Spleen (tissue), 11 donors: Measurements from ENCODE around the gene GNPDA2. TPM values are rescaled to one million over a fixed set of nuclear protein-coding genes. Genes with fewer than 3 reads are reported as not detected.

ENCODE experiments used
- DNase-seq: peaks from one replicate; pipeline ENCODE4 v3.0.0-alpha.2; 2020
- H3K27ac ChIP-seq, 8 donors: fragments of 200-600 bp; sonication (generic) in 7 of 8; 1 replicate in 4 of 8; 2 replicates in 4 of 8; pipeline versions ENCODE4 v1.5.0 to v1.8.0; 2016 to 2021; ENCODE audit warnings: inconsistent platforms in 4 of 8, mild to moderate bottlenecking in 4 of 8, moderate library complexity in 1 of 8
- H3K27me3 ChIP-seq, 7 donors: fragments of 200-600 bp; sonication (generic) in 6 of 7; replicated peaks in 1 of 7; 1 replicate in 4 of 7; 2 replicates in 3 of 7; pipeline versions ENCODE4 v1.5.0 to v1.8.0; 2016 to 2021; ENCODE audit warnings: inconsistent platforms in 3 of 7, mild to moderate bottlenecking in 1 of 7
- H3K36me3 ChIP-seq, 6 donors: fragments of 200-600 bp; sonication (generic) in 5 of 6; 1 replicate in 4 of 6; 2 replicates in 2 of 6; pipeline versions ENCODE4 v1.5.0 to v1.8.0; 2016 to 2021; ENCODE audit warnings: inconsistent platforms in 2 of 6
- H3K4me1 ChIP-seq, 6 donors: fragments of 200-600 bp; sonication (generic) in 5 of 6; 1 replicate in 3 of 6; 2 replicates in 3 of 6; pipeline versions ENCODE4 v1.5.0 to v1.8.0; 2016 to 2021; ENCODE audit warnings: inconsistent platforms in 3 of 6
- H3K4me3 ChIP-seq, 8 donors: fragments of 200-600 bp; sonication (generic) in 7 of 8; 1 replicate in 4 of 8; 2 replicates in 4 of 8; pipeline versions ENCODE4 v1.5.0 to v1.8.0; 2016 to 2021; ENCODE audit warnings: inconsistent platforms in 4 of 8, mild to moderate bottlenecking in 4 of 8, moderate library complexity in 2 of 8
- H3K9me3 ChIP-seq, 8 donors: fragments of 200-600 bp; sonication (generic) in 7 of 8; 1 replicate in 4 of 8; 2 replicates in 4 of 8; pipeline versions ENCODE4 v1.5.0 to v1.8.0; 2016 to 2021; ENCODE audit warnings: inconsistent platforms in 4 of 8
- POLR2A ChIP-seq, 3 donors: fragments of 450-650 bp; IDR thresholded peaks; one replicate each; pipeline ENCODE4 v1.5.1; 2017; ENCODE audit warnings: antibody characterized with exemption in 3 of 3, mild to moderate bottlenecking in 1 of 3
- POLR2AphosphoS5 ChIP-seq, 3 donors: sonication (generic); formaldehyde crosslinking; IDR thresholded peaks; one replicate each; pipeline ENCODE4 v1.5.1; 2017; ENCODE audit warnings: antibody characterized with exemption in 3 of 3
- WGBS, 5 donors: extraction: QIAGEN DNeasy Blood & Tissue Kit in 3 of 5; methylation state at CpG; one replicate each; pipeline versions ENCODE4 v1.1.5 to v1.1.7; 2013 to 2018; 5-methylcytosine and 5-hydroxymethylcytosine counted together
- intact Hi-C: fragments of 100-400 bp; cut with DNase I; formaldehyde crosslinking; loops from one replicate; pipeline ENCODE4 v1.15.0; 2023; ENCODE audit warnings: low total_unique reads
- polyA plus RNA-seq, 3 donors: library from polyadenylated mRNA; stranded (reverse); fragments of 200-250 nt; gene quantifications; one replicate each; pipeline ENCODE4 v1.2.1, GENCODE V29; 2013
- total RNA-seq, 7 donors: library from RNA; depleted of rRNA in 3 of 7; stranded (reverse); fragments of >200 nt in 3 of 7; fragmentation: NEBNext Ultra II Directional in 4 of 7; extraction: Animal tissue kit (Norgen Biotek cat#: 25700) in 4 of 7; gene quantifications; one replicate each; pipeline versions ENCODE4 v1.1.0 to v1.2.1, GENCODE V29; 2016 to 2021
- TF ChIP-seq, protein P1 (sequence below), 11 experiments: fragments of 200-600 bp in 7 of 11; fragments of 450-650 bp in 4 of 11; sonication (generic) in 4 of 11; IDR thresholded peaks in 8 of 11; conservative IDR thresholded peaks in 3 of 11; 1 replicate in 7 of 11; 2 replicates in 4 of 11; pipeline versions ENCODE4 v1.4.0 to v1.8.0; 2016 to 2021; ENCODE audit warnings: antibody characterized with exemption in 11 of 11, inconsistent platforms in 4 of 11, mild to moderate bottlenecking in 1 of 11
- donor health status: healthy with polysubstance abuse.
- donor health status: DM: no; HTN: no; CAD: no; lungs with moderate emphysema.
- donor health status: DM: no; HTN: no; CAD: no.
- donor health status: Bipolar disorder and iron deficiency.
- donor health status: healthy.
- donor health status: DM: no; HTN: no; CAD: no.
- donor health status: DM: yes; HTN: yes; CAD: no.

The GNPDA2 gene
- total and polyA plus RNA-seq, 10 donors: 10.2 to 18.8 (median 13.7) TPM

DNA sequence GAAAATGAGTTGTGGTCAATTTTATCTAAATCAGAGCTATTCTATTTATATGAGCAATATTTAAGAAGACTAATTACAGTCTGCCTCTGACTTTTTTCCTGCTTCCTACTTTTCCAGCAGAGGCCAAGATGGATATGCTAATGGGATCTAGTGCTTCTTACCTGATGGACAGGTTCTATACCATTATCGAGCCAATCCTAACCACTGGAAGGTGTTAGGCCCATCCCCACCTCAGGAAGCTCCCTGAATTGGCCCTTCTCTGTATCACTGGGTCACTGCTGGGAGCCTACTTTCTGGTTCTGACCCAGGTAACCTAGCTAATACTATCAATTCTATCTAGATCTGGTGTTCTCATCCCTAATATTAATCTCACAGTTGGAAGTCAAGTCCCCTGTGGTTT is 74.4 kb downstream of the GNPDA2 start:
- Histone ChIP-seq H3K4me3 (no peak overlapping the region), H3K27me3 (no peaks in the 10 kb centered on the region), H3K27ac (no peak overlapping the region), H3K4me1 (no peaks in the 10 kb centered on the region), H3K36me3 (no peaks in the 10 kb centered on the region), H3K9me3 (no peaks in the 10 kb centered on the region)
- DNase-seq: no peak
- TF ChIP-seq POLR2AphosphoS5 (IDR thresholded peaks at IDR 0.05): no peak
- TF ChIP-seq, protein P1, sequence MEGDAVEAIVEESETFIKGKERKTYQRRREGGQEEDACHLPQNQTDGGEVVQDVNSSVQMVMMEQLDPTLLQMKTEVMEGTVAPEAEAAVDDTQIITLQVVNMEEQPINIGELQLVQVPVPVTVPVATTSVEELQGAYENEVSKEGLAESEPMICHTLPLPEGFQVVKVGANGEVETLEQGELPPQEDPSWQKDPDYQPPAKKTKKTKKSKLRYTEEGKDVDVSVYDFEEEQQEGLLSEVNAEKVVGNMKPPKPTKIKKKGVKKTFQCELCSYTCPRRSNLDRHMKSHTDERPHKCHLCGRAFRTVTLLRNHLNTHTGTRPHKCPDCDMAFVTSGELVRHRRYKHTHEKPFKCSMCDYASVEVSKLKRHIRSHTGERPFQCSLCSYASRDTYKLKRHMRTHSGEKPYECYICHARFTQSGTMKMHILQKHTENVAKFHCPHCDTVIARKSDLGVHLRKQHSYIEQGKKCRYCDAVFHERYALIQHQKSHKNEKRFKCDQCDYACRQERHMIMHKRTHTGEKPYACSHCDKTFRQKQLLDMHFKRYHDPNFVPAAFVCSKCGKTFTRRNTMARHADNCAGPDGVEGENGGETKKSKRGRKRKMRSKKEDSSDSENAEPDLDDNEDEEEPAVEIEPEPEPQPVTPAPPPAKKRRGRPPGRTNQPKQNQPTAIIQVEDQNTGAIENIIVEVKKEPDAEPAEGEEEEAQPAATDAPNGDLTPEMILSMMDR (IDR thresholded peaks at IDR 0.05 in 8 of 11, conservative IDR thresholded peaks at IDR 0.05 in 3 of 11): no peak
- no peak for TF ChIP-seq POLR2A (IDR thresholded peaks at IDR 0.05)
- intact Hi-C loops: no loop called here
- WGBS, 5 donors: 64 to 97% (median 81%) methylated on average over 1 of the region's 1 CpG

Other genes with a start within 250 kb of the GNPDA2 start
- not detected for gene YIPF7, start 74.9 kb downstream of the GNPDA2 start, total RNA-seq
- gene YIPF7, start 74.9 kb downstream of the GNPDA2 start, polyA plus RNA-seq: under 1 TPM; 0.05 to 0.24 (median 0.13) TPM
- gene GUF1, start 48.1 kb downstream of the GNPDA2 start, total RNA-seq: 10 to 100 TPM; 13.1 to 24.5 (median 17.3) TPM
- 10 to 100 TPM in 2 of 3 donors, 1 to 10 TPM in 1; 9.6 to 11.9 (median 10.2) TPM for gene GUF1, start 48.1 kb downstream of the GNPDA2 start, polyA plus RNA-seq